ENCODE results near the gene KRTAP4-5.
"Not testable (repeated sequence)": the region's sequence is repeated elsewhere in the genome, so short reads cannot be mapped to it uniquely, and the experiment has no call there.

Gene KRTAP4-5

DNA sequence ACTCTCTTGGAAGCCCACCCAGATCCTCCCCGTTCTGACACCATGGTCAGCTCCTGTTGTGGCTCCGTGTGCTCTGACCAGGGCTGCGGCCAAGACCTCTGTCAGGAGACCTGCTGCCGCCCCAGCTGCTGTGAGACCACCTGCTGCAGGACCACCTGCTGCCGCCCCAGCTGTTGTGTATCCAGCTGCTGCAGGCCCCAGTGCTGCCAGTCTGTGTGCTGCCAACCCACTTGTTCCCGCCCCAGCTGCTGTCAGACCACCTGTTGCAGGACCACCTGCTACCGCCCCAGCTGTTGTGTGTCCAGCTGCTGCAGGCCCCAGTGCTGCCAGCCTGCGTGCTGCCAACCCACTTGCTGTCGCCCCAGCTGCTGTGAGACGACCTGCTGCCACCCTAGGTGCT, 44.3 kb downstream of the KRTAP4-5 start, which contains the start of gene KRTAP4-9:
TSS of gene KRTAP4-9 (plus strand) at position 43 of the 400 bp plus-strand sequence. CDS start at position 43, 0 bp downstream.
- DNase-seq = not testable (repeated sequence)

DNA sequence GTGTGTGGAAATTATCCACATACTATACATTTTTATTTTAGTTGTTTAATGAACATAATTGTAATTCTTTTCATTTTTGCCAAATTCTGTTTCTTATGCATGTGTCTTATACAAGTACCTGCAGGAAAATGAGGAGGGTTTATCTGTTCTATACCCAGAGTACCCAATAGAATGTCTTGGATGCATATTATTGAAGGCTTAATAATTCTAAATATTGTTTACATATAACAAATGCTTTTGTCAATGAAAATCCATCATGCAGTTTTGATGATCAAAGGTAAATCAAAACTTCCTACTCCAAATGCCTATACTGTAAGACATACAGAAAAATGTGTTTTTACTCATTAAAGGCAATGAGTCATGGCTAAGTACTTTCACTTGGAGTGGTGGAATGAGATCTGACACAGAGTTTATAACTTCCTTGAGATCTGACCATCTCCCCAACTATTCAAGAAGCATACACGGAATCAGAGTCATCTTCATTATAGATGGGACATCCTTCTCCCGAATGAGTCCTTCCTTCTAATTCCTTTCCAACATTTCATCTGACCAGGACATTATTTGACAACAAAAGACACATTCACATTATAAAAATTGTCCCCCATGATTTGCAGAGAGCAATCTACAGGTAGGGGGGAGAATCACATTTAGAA, 45.1 kb downstream of the KRTAP4-5 start:
- not testable (repeated sequence) for DNase-seq

GRCh38 chr17:41103896-41104295, 45.7 kb downstream of the KRTAP4-5 start:
- no peak for DNase-seq

DNA sequence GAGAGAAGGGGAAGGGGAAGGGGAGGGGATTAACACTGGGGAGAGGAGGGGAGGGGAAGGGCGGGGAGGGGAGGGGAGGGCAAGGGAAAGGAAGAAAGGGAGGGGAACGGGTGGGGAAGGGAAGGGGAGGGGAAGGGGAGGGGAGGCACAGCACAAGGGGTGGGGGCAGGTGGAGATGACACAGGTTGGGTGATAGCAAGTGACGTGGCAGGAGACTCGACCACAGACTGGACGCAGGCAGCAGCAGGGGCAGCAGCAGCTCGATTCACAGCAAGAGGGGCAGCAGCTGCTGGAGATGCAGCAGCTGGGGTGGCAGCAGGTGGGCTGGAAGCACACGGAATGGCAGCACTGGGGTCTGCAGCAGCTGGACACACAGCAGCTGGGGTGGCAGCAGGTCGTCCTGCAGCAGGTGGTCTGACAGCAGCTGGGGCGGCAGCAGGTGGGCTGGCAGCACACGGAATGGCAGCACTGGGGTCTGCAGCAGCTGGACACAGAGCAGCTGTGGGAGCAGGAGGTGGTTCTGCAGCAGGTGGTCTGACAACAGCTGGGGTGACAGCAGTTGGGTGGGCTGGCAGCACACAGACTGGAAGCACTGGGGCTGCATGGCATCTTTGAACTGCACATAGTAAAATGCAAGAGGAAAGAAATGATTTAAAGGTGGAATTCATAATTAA, 47.9 kb downstream of the KRTAP4-5 start, which contains the start of gene KRTAP4-16:
TSS of gene KRTAP4-16 (minus strand) at position 624 of the 674 bp plus-strand sequence. CDS start at position 624, 0 bp downstream.
- no peak for DNase-seq

DNA sequence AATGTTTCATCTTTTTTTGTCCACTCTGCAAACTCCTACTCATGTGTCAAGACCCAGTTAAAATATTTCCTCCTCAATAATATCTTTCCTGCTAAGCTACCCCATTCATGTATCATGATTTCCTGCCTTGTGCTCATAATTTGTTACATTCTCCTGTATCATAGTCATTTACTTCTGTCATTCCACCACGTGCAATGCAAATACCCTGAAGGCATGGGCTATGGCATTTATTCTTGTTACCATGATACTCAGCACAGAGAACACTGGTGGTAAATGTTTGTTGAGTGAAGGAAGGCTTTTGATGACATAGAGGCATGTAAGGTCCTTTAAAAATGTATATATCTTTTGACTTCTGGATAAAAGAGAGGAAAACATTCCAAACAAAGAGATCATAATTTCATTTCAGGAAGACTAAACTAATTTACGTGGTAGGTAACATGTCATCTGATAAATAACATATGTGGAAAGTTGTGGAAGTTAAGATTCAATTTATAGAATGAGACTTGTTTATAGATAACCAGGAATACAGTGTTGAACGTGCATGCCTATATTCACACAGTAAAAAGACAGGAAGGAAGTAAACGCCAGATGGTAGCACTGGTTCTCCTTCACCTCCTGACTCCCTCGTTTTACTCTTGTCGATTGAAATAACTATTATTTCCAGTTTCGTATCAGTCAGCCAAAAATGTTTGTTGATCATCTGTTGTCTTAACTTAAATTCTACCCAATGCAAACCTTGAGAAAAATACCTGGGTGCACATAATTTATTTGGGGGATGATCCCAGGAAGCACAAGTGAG, 49.7 kb downstream of the KRTAP4-5 start:
- peak; percentile 18 for DNase-seq
